ENCODE results near the gene PLCL1.

- TF ChIP-seq SP1 (IDR thresholded peaks at IDR 0.05) (no peak), ARNT (IDR thresholded peaks at IDR 0.05) (no peak), TARDBP (IDR thresholded peaks at IDR 0.05) (no peak), FOXM1 (IDR thresholded peaks at IDR 0.05; ENCODE audit: borderline replicate concordance) (no peak), FOXA1 (IDR thresholded peaks at IDR 0.05) (no peak), PKNOX1 (IDR thresholded peaks at IDR 0.05) (no peak), CTBP1 (IDR thresholded peaks at IDR 0.05; ENCODE audit: borderline replicate concordance) (no peak), ZNF384 (IDR thresholded peaks at IDR 0.05) (no peak), SUZ12 (IDR thresholded peaks at IDR 0.05) (no peak), BHLHE40 (IDR thresholded peaks at IDR 0.05; ENCODE audit: borderline replicate concordance) (no peak), NFRKB (IDR thresholded peaks at IDR 0.05) (no peak), FOXK2 (IDR thresholded peaks at IDR 0.05) (no peak), ELF4 (IDR thresholded peaks at IDR 0.05) (no peak), L3MBTL2 (conservative IDR thresholded peaks at IDR 0.05) (no peak)
Measured at GRCh38 chr2:197919487-197919886, 115.1 kb downstream of the PLCL1 start.
